HG03280 (cell line): Measurements from ENCODE around the gene MASP2.
"Not testable (repeated sequence)": the region's sequence is repeated elsewhere in the genome, so short reads cannot be mapped to it uniquely, and the experiment has no call there.

ENCODE experiments used
- ATAC-seq: cut with Tn5 transposase; IDR thresholded peaks from one replicate; pipeline ENCODE4 v1.9.1; 2021; ENCODE audit warnings: mild to moderate bottlenecking, moderate library complexity; ENCODE audit not compliant: unreplicated experiment

MASP2 gene

DNA sequence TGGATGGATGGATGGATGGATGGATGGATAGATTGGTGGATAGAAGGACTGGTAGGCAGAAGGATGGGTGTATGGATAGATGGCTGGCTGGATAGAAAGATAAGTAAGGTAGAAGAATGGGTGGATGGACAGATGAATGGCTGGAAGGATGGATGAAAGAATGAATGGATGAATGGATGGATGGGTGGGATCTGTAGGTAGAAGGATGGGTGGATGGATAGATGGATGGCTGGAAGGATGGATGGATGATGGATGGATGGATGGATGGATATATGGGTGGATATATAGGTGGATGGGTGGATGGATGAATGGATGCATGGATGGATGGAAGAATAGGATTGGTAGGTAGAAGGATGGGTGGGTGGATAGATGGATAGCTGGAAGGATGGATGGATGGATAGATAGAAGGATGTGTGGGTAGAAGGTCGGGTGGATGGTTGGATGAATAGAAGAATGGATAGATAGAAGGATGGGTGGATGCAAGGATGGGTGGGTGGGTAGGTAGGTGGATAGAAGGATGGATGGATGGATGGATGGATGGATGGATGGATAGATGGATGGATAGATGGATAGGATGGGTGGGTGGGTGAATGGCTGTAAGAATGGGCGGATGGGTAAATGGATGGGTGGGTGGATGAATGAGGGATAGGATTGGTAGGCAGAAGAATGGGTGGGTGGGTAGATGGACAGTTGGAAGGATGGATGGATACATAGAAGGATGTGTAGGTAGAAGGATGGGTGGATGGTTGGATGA is 7.5 kb downstream of the MASP2 start:
- ATAC-seq: no peak

DNA sequence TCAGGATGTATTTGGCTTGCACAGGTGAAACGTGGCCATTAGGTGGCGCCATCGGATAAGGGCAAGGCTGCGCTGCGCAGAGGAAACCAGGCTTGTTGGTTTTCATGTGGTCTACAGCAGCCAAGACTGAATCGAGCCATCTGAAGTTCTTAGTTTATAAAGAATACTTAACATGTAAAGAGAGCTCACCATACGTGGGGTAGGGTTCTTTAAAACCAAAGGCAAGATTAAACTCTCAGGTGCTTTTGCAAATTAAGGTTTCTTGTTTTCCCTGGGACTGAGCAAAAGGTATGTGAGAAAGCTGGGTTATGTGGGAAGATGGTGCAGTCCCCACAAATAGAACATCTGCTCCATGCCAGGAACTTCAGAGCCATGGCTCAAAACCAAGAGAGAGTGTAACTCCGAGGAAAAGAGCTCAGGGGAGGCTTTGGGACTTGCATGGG is 9.3 kb downstream of the MASP2 start:
- ATAC-seq: peak; percentile 60

DNA sequence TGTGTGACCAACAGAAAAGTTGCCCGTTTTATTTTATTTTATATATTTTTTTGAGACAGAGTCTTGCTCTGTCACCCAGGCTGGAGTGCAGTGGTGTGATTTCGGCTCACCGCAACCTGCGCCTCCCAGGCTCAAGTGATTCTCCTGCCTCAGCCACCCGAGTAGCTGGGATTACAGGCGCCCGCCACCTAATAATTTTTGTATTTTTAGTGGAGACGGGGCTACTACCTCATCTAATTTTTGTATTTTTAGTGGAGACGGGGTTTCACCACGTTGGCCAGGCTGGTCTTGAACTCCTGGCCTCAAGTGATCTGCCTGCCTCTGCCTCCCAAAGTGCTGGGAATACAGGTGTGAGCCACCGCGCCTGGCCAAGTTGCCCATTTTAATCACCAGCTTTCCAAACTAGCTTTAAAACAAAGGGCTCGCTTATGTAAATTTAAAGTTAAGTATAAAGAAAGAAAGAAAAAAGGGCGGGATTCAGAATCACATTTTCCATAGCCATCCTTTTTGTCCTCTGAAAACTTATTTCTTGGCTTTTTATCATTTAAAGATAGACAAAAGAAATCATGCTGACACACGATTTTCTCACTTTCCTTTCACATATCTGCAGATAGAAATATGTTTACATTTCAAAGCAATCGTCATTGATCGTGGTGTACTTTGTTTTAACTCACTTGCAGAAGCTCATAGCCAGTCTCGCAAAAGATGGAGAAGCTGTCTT is 9.9 kb downstream of the MASP2 start:
- not testable (repeated sequence) for ATAC-seq

DNA sequence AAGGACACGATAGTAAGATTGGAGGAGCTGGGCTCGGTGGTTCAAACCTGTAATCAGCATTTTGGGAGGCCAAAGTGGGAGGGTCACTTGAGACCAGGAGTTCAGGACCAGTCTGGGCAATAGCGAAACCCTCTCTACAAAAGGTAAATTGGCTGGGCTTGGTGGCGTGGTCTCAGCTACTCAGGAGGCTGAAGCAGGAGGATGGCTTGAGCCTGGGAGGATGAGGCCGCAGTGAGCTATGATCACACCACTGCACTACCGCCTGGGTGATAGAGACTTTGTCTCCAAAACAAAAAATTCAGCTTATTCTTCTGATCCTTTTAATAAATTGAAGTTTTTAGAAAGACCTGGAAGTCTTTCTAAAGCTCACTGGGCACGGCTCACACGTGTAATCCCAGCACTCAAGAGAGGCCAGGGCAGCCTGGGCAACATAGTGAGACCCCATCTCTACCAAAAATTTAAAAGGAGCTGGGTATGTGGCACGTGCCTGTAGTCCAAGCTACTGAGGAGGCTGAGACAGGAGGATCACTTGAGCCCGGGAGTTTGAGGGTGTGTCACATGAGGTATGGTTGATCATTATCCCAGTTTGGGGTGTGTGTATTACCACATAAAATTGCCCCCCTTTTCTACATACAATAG is 15.3 kb downstream of the MASP2 start:
- no peak for ATAC-seq

DNA sequence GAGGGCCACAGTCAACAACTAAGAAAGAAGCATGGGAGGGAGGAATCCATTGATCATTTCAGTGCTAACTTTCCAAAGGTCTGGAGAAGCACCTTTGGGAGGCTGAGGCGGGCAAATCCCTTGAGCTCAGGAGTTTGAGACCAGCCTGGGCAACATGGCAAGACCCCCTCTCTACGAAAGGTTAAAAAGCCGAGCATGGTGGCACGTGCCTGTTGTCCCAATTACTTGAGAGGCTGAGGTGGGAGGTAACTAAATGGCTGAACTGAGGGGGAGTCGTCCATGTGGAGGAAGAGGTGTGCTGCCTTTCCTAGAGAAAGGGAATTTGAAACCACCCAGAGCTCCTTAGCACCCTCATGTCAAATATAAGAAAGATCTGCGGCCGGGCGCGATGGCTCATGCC is 16.2 kb downstream of the MASP2 start:
- no peak for ATAC-seq

DNA sequence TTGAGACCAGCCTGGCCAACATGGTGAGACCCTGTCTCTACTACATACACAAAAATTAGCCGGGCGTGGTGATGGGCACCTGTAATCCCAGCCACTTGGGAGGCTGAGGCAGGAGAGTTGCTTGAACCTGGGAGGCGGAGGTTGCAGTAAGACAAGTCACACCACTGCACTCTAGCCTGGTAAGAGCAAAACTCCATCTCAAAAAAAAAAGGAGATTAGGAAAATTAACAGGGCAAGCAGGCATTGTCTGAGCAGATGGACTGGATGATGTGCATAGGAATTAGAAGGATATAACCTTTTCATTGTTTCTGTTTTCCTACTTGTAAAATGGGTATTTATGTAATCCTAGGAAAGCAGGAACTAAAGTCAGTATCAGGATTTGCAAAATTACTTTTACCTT is 19.0 kb downstream of the MASP2 start:
- ATAC-seq: no peak

DNA sequence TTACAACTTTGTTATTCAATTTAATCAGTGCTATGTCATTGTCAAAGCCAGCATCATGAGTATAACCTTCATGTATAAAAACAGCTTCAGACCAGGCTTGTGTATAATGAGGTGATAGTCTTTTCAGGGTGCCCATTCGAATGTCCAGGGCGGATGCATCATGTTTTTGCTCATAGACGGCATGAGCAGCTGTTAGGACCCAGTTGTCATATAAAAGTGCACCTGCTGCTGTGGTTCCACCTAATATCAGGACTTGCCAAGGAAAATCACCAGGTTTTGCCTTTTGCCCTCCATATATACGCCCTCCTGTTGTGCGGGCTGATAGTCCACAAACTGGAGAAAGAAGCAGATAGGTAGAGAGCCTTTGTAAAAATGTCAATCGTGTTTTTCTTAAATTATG is 19.7 kb downstream of the MASP2 start:
- no peak for ATAC-seq

DNA sequence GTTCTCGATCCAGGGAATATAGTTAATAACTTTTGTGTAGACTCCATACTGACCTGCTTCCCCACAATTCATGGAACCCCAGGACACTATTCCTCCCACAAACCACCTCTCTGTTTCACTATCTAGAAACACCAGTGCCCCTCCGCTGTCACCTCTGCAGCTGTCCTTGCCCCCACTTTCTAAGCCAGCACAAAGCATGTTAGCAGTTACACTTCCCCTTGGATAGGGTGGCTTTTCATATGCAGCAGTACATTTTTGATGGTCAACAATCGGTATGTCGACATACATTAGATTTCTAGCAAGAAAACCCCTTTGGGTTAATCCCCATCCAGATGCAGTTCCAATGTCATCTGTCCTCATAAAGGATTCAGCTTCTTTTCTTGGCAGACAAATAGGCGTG is 20.1 kb downstream of the MASP2 start:
- no peak for ATAC-seq

DNA sequence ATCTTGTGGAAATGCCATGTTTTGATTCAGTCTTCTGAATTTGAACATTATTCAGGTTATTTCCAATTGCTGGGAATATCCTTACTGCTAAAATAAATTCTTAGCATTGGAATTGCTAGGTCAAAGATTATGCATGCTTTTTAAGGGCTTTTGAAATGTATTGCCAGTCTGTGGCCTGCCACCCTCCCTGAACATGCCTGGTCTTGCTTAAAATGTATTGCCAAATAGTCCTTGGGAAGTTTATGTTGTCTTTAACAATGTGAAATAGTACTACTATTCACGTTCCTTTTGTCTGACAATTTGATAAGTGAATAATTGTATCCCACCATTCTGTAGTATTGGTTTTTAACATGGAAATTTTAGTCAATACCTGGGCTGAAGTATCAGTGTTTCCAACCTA is 21.0 kb downstream of the MASP2 start:
- no peak for ATAC-seq

DNA sequence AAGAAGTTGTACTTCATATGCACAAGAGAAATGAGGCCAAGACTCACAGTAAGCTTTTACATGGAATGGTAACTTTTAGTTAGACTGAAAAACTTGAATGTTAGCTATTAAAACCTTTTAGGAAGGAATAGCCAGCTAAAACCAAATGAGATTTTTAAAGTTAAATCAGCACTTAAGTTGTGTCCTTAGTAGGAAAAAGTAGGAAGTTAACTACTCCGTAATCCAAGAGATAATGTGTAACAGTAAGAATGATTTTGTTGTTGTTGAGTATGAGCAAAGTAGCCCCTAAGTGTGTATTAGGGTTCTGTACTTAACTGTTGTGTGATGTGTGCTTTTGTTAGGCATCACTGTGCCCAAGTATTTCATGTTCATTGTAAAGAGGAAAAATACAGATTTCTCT is 21.4 kb downstream of the MASP2 start:
- ATAC-seq: no peak

DNA sequence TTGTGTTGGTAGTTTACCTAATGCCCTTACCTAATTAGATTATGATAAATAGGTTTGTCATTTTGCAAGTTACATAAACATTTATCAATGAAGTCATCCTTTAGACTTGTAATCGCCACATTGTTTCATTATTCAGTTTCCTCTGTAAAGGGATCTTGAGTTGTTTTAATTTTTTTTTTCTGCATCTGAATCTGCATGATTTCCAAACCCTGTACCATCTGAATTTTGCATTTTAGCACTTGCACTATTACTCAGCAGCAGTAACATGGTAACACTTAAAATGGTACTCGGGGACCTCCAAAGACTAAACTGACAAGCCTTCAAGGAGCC is 22.2 kb downstream of the MASP2 start:
- no peak for ATAC-seq

DNA sequence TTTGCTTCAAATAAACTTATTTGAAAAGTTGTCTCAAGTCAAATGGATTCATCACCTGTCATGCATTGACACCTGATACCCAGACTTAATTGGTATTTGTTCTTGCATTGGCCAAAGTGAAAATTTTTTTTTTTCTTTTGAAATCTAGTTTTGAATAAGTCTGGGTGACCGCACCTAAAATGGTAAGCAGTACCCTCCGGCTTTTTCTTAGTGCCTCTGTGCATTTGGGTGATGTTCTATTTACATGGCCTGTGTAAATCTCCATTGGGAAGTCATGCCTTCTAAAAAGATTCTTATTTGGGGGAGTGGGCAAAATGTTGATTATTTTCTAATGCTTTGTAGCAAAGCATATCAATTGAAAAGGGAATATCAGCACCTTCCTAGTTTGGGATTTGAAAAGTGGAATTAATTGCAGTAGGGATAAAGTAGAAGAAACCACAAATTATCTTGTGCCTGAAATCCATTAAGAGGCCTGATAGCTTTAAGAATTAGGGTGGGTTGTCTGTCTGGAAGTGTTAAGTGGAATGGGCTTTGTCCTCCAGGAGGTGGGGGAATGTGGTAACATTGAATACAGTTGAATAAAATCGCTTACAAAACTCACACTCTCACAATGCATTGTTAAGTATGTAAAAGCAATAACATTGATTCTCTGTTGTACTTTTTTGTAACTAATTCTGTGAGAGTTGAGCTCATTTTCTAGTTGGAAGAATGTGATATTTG is 22.7 kb downstream of the MASP2 start:
- ATAC-seq: no peak

DNA sequence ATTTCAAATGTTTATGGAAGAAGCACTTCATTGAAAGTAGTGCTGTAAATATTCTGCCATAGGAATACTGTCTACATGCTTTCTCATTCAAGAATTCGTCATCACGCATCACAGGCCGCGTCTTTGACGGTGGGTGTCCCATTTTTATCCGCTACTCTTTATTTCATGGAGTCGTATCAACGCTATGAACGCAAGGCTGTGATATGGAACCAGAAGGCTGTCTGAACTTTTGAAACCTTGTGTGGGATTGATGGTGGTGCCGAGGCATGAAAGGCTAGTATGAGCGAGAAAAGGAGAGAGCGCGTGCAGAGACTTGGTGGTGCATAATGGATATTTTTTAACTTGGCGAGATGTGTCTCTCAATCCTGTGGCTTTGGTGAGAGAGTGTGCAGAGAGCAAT is 23.8 kb downstream of the MASP2 start:
- ATAC-seq: no peak

DNA sequence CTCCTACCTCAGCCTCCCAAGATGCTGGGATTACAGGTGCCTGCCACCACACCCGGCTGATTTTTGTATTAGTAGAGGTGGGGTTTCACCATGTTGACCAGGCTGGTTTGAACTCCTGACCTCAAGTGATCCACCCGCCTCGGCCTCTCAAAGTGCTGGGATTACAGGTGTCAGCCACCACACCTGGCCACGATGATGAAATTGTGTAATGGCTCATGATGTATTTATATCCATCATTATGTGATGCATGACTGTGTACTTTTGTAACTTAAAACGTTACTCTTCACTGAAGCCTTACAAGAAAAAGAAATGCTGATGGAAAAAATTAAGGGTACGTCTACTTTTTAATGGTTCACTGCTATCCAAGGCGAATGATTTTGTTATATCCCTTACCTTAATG is 27.1 kb downstream of the MASP2 start:
- no peak for ATAC-seq

DNA sequence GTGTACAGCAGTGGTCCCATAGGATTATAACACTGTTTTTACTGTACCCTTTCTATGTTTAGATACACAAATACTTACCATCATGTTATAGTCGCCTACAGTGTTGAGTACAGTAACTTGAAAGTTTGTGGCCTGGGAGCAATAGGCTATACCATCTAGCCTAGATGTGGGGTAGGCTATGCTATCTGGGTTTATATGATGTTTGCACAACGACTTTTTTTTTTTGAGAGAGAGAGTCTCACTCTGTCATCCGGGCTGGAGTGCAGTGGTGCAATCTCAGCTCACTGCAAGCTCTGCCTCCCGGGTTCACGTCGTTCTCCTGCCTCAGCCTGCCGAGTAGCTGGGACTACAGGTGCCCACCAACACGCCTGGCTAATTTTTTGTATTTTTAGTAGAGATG is 27.7 kb downstream of the MASP2 start:
- not testable (repeated sequence) for ATAC-seq

DNA sequence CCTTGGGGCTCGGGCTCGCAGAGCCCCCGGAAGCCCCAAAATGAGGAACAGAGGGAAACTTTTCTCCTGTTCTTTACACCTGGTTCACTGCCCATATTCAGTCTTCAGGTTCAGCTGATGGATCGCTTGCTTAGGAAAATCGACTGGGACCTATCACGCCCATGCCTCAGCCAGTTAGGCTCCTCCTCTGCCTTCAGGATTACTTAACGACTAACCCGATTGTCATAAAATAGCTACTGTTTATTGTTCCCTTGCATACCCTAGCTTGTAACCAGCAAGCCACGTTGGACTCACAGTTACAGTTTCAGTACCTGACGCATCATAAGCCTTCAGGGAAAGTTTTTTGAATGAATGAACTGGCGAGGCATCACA is 33.9 kb downstream of the MASP2 start:
- ATAC-seq: no peak

DNA sequence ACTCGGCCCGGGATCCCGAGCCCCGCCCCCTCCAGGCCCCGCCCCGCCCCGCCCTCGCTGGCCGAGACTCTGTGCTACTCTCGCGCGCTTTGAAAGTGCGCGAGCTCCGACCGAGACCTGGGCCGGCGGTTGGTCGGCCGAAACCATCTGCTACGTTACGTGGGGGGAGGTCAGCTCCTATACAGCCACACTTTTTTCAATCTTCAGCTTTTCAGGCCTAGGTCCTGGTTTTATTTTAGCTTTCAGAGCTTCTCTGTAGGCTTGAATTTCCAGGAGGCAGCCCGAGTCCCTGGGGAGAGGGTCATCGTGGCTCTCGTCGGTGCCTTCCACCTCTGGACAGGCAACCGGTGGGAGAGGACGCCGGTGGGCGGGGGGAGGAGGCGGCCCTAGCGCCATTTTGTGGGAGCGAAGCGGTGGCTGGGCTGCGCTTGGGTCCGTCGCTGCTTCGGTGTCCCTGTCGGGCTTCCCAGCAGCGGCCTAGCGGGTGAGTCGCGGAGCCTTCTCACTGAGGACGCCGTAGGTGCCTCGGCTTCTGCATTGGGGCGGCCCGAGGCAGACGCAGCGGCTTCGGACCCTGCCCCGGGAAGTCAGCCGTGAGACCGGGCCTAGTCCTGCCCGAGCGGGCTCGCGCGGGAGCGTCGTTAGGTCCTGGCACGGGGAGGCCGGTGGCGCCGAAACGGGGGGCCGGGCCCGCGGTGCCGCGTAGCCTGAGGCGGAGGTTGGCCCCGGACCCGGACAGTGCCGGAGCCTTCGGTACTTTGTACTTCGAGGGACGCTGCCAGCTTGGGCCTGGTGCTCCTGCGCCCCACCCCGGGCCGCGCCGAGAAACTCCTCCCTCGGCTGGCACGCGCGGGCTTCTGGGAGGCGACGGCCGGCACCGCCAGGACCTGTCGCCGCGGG is 34.5 kb downstream of the MASP2 start, which contains the start of gene TARDBP:
Gene TARDBP, plus strand, starts transcription at position 395 of the 900 bp plus-strand sequence. CDS start 1,074 bp downstream, outside the sequence.
- ATAC-seq: peak; percentile 87

DNA sequence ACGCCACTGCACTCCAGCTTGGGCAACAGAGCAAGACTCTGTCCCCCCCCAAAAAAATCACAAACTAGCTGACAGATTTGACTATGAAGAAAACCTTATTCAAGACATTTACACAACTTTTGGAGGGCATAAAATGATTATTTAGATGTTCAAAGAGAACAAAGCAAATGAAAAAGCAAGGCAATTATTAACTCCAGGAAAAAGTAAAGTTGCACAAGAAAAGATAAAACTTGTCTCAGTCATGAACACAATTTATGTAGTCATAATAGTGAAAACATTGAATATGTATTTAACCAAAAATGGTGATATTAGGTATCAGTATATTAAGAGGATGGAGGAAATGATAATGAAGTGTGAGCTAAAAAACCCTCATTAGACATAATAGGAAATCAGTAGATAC is 46.5 kb downstream of the MASP2 start:
- ATAC-seq: no peak

DNA sequence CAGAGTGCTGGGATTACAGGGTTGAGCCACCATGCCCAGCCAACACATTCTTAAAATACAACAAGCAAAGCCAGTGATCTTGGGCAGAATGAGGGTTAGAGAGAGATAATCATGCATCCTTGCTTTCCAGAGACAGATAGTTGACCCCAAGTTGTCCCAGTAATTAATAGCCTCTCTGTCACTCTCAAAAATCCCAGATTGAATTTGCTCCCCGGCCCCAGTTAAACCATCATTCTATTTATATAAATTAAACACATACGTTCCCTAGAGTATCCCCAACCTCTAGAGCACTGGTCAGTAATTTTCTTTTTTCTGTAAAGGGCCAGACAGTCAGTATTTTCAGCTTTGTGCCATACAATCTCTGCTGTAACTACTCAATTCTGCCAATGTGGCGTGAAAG is 50.9 kb downstream of the MASP2 start:
- ATAC-seq: no peak

DNA sequence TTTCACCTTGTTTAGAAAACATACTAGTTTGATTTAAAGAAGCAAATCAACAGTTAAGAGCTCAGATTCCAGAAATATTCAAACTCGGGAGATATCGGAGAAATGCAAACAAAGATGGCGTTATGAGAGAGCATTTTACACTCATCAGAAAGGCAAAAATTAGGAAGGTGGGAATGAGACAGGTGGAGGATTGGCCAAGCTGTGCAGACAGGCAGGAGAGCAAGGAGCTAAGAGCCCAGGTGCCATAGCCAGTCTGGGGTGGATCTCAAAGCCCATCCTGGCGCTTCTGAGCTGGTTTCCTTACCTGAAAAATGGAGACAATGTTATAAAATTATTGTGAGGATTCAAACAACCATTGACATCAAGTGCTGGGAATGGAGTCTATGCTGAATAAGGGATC is 54.2 kb downstream of the MASP2 start:
- no peak for ATAC-seq
